ENCODE measurements around the gene FLII.

Gene FLII

GRCh38 chr17:18231164-18231563 is 27.4 kb downstream of the FLII start:
- peaks cover 38% of the 10 kb centered on the region for H3K79me2 ChIP-seq (ENCODE audit: control insufficient read depth, insufficient read depth, low read length)

GRCh38 chr17:18230288-18231141 is 28.0 kb downstream of the FLII start:
- Histone ChIP-seq H3K18ac (ENCODE audit: low read length) (no peak overlapping the region), H3K27ac (ENCODE audit: low read depth, low read length) (no peak overlapping the region), H2BK15ac (replicated peaks; ENCODE audit: low read depth) (no peak overlapping the region), H3K56ac (ENCODE audit: low read length) (no peak overlapping the region), H2BK120ac (ENCODE audit: low read depth, low read length) (no peak overlapping the region), H3K36me3 (ENCODE audit: control insufficient read depth, insufficient read depth, low read length) (peaks cover 6% of the 10 kb centered on the region), H2BK5ac (ENCODE audit: low read length) (no peak overlapping the region), H3K4me3 (ENCODE audit: low read length) (no peak overlapping the region), H4K5ac (ENCODE audit: low read length) (no peak overlapping the region), H2AK5ac (ENCODE audit: low read length) (no peak overlapping the region), H3K4me1 (ENCODE audit: control insufficient read depth, low read depth, low read length) (no peaks in the 10 kb centered on the region), H3K27me3 (ENCODE audit: insufficient read depth, low read length, poor library complexity) (no peaks in the 10 kb centered on the region), H3K23ac (ENCODE audit: low read length) (no peak overlapping the region), H3K79me2 (ENCODE audit: control insufficient read depth, insufficient read depth, low read length) (peaks cover 42% of the 10 kb centered on the region), H3K9ac (ENCODE audit: low read length) (no peak overlapping the region), H3K4ac (ENCODE audit: low read depth, low read length) (no peak overlapping the region), H3K79me1 (ENCODE audit: low read length) (peaks cover 32% of the 10 kb centered on the region), H3K4me2 (ENCODE audit: low read length) (no peak overlapping the region), H4K8ac (ENCODE audit: low read depth, low read length) (no peak overlapping the region)
- no CpG with 5 or more reads among the region's 14 CpGs for WGBS (ENCODE audit: extremely low coverage, insufficient coverage, low lambda C conversion rate)
- DNase-seq = no peak

More at GRCh38 chr17:18231164-18231563, 27.4 kb downstream of the FLII start:
- H3K56ac ChIP-seq (ENCODE audit: low read length) = no peak overlapping the region
- H3K27me3 ChIP-seq (ENCODE audit: insufficient read depth, low read length, poor library complexity) = no peaks in the 10 kb centered on the region
- peaks cover 29% of the 10 kb centered on the region for H3K79me1 ChIP-seq (ENCODE audit: low read length)
- H3K27ac ChIP-seq (ENCODE audit: low read depth, low read length) = no peak overlapping the region
- peaks cover 7% of the 10 kb centered on the region for H3K36me3 ChIP-seq (ENCODE audit: control insufficient read depth, insufficient read depth, low read length)
- no CpG with 5 or more reads among the region's 9 CpGs for WGBS (ENCODE audit: extremely low coverage, insufficient coverage, low lambda C conversion rate)
- H4K8ac ChIP-seq (ENCODE audit: low read depth, low read length) = no peak overlapping the region
- H3K4me2 ChIP-seq (ENCODE audit: low read length) = no peak overlapping the region
- no peak overlapping the region for H2BK15ac ChIP-seq (replicated peaks; ENCODE audit: low read depth)
- no peak overlapping the region for H2AK5ac ChIP-seq (ENCODE audit: low read length)
- no peak overlapping the region for H2BK120ac ChIP-seq (ENCODE audit: low read depth, low read length)
- no peak overlapping the region for H3K4ac ChIP-seq (ENCODE audit: low read depth, low read length)
- no peak overlapping the region for H2BK5ac ChIP-seq (ENCODE audit: low read length)
- H3K4me3 ChIP-seq (ENCODE audit: low read length) = no peak overlapping the region
- no peak overlapping the region for H4K5ac ChIP-seq (ENCODE audit: low read length)
- DNase-seq = no peak
- no peak overlapping the region for H3K9ac ChIP-seq (ENCODE audit: low read length)
- H3K18ac ChIP-seq (ENCODE audit: low read length) = no peak overlapping the region
- no peak overlapping the region for H3K23ac ChIP-seq (ENCODE audit: low read length)
- no peaks in the 10 kb centered on the region for H3K4me1 ChIP-seq (ENCODE audit: control insufficient read depth, low read depth, low read length)

- no peak for DNase-seq
- Histone ChIP-seq H3K56ac (ENCODE audit: low read length) (no peak overlapping the region), H3K27ac (ENCODE audit: low read depth, low read length) (no peak overlapping the region), H3K4me1 (ENCODE audit: control insufficient read depth, low read depth, low read length) (no peaks in the 10 kb centered on the region), H2BK15ac (replicated peaks; ENCODE audit: low read depth) (no peak overlapping the region), H3K79me1 (ENCODE audit: low read length) (peaks cover 32% of the 10 kb centered on the region), H3K27me3 (ENCODE audit: insufficient read depth, low read length, poor library complexity) (no peaks in the 10 kb centered on the region), H4K8ac (ENCODE audit: low read depth, low read length) (no peak overlapping the region), H3K79me2 (ENCODE audit: control insufficient read depth, insufficient read depth, low read length) (peaks cover 42% of the 10 kb centered on the region), H3K18ac (ENCODE audit: low read length) (no peak overlapping the region), H4K5ac (ENCODE audit: low read length) (no peak overlapping the region), H3K4me3 (ENCODE audit: low read length) (no peak overlapping the region), H3K4ac (ENCODE audit: low read depth, low read length) (no peak overlapping the region), H3K23ac (ENCODE audit: low read length) (no peak overlapping the region), H3K36me3 (ENCODE audit: control insufficient read depth, insufficient read depth, low read length) (peaks cover 6% of the 10 kb centered on the region), H3K9ac (ENCODE audit: low read length) (no peak overlapping the region), H2BK120ac (ENCODE audit: low read depth, low read length) (no peak overlapping the region), H2BK5ac (ENCODE audit: low read length) (no peak overlapping the region), H2AK5ac (ENCODE audit: low read length) (no peak overlapping the region), H3K4me2 (ENCODE audit: low read length) (no peak overlapping the region)
- no CpG with 5 or more reads among the region's 7 CpGs for WGBS (ENCODE audit: extremely low coverage, insufficient coverage, low lambda C conversion rate)
Observed at GRCh38 chr17:18229771-18230170, 28.8 kb downstream of the FLII start.

GRCh38 chr17:18229254-18229653 is 29.3 kb downstream of the FLII start:
- no CpG with 5 or more reads among the region's 4 CpGs for WGBS (ENCODE audit: extremely low coverage, insufficient coverage, low lambda C conversion rate)
- H2BK5ac ChIP-seq (ENCODE audit: low read length) = no peak overlapping the region
- H2BK120ac ChIP-seq (ENCODE audit: low read depth, low read length) = no peak overlapping the region
- H4K5ac ChIP-seq (ENCODE audit: low read length) = no peak overlapping the region
- no peak overlapping the region for H3K27ac ChIP-seq (ENCODE audit: low read depth, low read length)
- no peak overlapping the region for H3K4me2 ChIP-seq (ENCODE audit: low read length)
- H2AK5ac ChIP-seq (ENCODE audit: low read length) = no peak overlapping the region
- peaks cover 32% of the 10 kb centered on the region for H3K79me1 ChIP-seq (ENCODE audit: low read length)
- H3K23ac ChIP-seq (ENCODE audit: low read length) = no peak overlapping the region
- DNase-seq = no peak
- H3K4ac ChIP-seq (ENCODE audit: low read depth, low read length) = no peak overlapping the region
- H4K8ac ChIP-seq (ENCODE audit: low read depth, low read length) = no peak overlapping the region
- H3K9ac ChIP-seq (ENCODE audit: low read length) = no peak overlapping the region
- H3K36me3 ChIP-seq (ENCODE audit: control insufficient read depth, insufficient read depth, low read length) = peaks cover 5% of the 10 kb centered on the region
- peaks cover under 1% of the 10 kb centered on the region for H3K4me1 ChIP-seq (ENCODE audit: control insufficient read depth, low read depth, low read length)
- no peaks in the 10 kb centered on the region for H3K27me3 ChIP-seq (ENCODE audit: insufficient read depth, low read length, poor library complexity)
- H3K56ac ChIP-seq (ENCODE audit: low read length) = no peak overlapping the region
- no peak overlapping the region for H3K4me3 ChIP-seq (ENCODE audit: low read length)
- no peak overlapping the region for H2BK15ac ChIP-seq (replicated peaks; ENCODE audit: low read depth)
- H3K79me2 ChIP-seq (ENCODE audit: control insufficient read depth, insufficient read depth, low read length) = peaks cover 42% of the 10 kb centered on the region
- no peak overlapping the region for H3K18ac ChIP-seq (ENCODE audit: low read length)

DNA sequence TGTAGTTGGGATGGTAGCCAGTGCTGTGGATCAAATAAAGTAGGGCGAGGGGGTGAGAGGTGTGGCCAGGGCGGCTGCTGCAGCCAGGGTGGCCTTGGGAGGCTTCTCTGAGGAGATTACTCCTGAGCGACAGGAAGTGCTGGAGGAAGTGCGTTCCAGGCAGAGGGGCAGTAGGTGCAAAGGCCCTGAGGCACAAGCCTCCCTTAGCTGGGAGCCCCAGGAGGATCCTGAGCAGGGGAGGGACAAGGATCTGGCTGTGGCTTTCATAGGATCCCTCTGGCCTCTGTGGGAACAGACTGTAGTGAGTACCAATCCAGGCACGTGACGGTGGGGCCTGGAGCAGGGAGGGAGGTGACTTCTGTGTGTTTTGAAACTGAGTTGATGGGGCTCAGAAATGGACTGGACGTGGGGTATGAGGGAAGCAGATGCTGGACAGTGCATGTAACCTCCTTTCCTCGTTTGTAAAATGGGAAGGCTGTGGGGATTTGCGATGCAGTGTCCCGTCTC is 30.3 kb downstream of the FLII start:
- Histone ChIP-seq H2BK15ac (replicated peaks; ENCODE audit: low read depth) (no peak overlapping the region), H3K18ac (ENCODE audit: low read length) (no peak overlapping the region), H3K9ac (ENCODE audit: low read length) (no peak overlapping the region), H3K79me2 (ENCODE audit: control insufficient read depth, insufficient read depth, low read length) (peaks cover 42% of the 10 kb centered on the region), H3K27me3 (ENCODE audit: insufficient read depth, low read length, poor library complexity) (no peaks in the 10 kb centered on the region), H3K56ac (ENCODE audit: low read length) (no peak overlapping the region), H3K79me1 (ENCODE audit: low read length) (peaks cover 32% of the 10 kb centered on the region), H3K4me3 (ENCODE audit: low read length) (no peak overlapping the region), H4K5ac (ENCODE audit: low read length) (no peak overlapping the region), H3K23ac (ENCODE audit: low read length) (no peak overlapping the region), H2BK5ac (ENCODE audit: low read length) (no peak overlapping the region), H2BK120ac (ENCODE audit: low read depth, low read length) (no peak overlapping the region), H3K36me3 (ENCODE audit: control insufficient read depth, insufficient read depth, low read length) (no peaks in the 10 kb centered on the region), H3K27ac (ENCODE audit: low read depth, low read length) (no peak overlapping the region), H2AK5ac (ENCODE audit: low read length) (no peak overlapping the region), H3K4ac (ENCODE audit: low read depth, low read length) (no peak overlapping the region), H3K4me2 (ENCODE audit: low read length) (no peak overlapping the region), H3K4me1 (ENCODE audit: control insufficient read depth, low read depth, low read length) (peaks cover 3% of the 10 kb centered on the region), H4K8ac (ENCODE audit: low read depth, low read length) (no peak overlapping the region)
- no peak for DNase-seq
- WGBS (ENCODE audit: extremely low coverage, insufficient coverage, low lambda C conversion rate) = no CpG with 5 or more reads among the region's 10 CpGs
